LNCAP (cell line): ENCODE measurements around the gene ADRB2.

Experiments
- CTCF ChIP-seq: fragments of 450-650 bp; IDR thresholded peaks from 2 replicates; pipeline ENCODE4 v1.5.1; 2017; ENCODE audit warnings: mild to moderate bottlenecking

The ADRB2 gene

GRCh38 chr5:148807851-148808250 lies 18.6 kb upstream of the ADRB2 start:
- no peak for TF ChIP-seq CTCF

- no peak for TF ChIP-seq CTCF
Observed at GRCh38 chr5:148808864-148809642, 17.4 kb upstream of the ADRB2 start.

GRCh38 chr5:148809781-148810524 lies 16.5 kb upstream of the ADRB2 start:
- no peak for TF ChIP-seq CTCF

- TF ChIP-seq CTCF: no peak
Observed at GRCh38 chr5:148810823-148811222, 15.6 kb upstream of the ADRB2 start.

GRCh38 chr5:148811756-148812155 lies 14.7 kb upstream of the ADRB2 start:
- no peak for TF ChIP-seq CTCF

- TF ChIP-seq CTCF: no peak
Observed at GRCh38 chr5:148815086-148815485, 11.3 kb upstream of the ADRB2 start.

- no peak for TF ChIP-seq CTCF
Observed at GRCh38 chr5:148815578-148815977, 10.8 kb upstream of the ADRB2 start.
